GM21390 (cell line): ENCODE data around the gene PSME3IP1.
"Not testable (repeated sequence)": the region's sequence is repeated elsewhere in the genome, so short reads cannot be mapped to it uniquely, and the experiment has no call there.

Source experiments
- ATAC-seq: cut with Tn5 transposase; IDR thresholded peaks from one replicate; pipeline ENCODE4 v1.9.1; 2021; ENCODE audit not compliant: unreplicated experiment

PSME3IP1 gene

DNA sequence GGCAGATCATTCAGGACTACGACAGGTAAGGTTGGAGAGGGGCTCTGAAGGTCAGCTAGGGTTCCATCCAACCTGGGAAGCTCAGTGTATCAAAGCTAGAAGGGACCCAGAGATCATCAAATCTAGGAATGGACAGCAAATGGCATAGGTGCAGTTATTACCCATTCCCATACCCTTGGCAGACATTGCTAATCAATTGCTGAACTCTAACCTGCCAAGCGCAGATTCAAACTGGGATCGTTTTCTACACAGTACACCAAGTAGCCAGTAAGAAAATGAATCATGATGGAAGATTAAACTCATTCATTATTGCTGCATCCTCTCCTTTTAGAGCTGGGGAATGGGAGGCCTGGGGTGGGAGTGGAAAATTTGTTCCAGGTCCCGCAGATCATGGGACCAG is 59.9 kb downstream of the PSME3IP1 start:
- no peak for ATAC-seq

DNA sequence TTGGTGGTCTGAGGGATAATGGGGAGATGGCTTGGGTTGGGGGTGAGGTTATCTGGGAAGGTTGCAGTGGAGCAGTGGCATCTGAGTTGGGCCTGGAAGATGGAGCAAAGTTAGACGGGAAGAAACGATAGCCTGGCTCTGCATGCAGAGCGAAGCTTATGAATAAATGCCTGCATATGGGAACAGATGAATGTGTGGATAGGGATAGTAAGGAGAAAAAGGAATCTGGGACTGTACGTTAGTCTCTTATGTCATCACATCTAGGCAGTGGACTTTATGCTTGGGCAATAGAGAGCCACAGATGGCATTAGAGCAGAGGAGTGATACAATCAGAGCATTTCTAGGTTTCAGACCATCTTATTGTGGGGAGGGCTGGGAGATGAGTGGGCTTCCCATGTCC is 60.5 kb downstream of the PSME3IP1 start:
- ATAC-seq = no peak

DNA sequence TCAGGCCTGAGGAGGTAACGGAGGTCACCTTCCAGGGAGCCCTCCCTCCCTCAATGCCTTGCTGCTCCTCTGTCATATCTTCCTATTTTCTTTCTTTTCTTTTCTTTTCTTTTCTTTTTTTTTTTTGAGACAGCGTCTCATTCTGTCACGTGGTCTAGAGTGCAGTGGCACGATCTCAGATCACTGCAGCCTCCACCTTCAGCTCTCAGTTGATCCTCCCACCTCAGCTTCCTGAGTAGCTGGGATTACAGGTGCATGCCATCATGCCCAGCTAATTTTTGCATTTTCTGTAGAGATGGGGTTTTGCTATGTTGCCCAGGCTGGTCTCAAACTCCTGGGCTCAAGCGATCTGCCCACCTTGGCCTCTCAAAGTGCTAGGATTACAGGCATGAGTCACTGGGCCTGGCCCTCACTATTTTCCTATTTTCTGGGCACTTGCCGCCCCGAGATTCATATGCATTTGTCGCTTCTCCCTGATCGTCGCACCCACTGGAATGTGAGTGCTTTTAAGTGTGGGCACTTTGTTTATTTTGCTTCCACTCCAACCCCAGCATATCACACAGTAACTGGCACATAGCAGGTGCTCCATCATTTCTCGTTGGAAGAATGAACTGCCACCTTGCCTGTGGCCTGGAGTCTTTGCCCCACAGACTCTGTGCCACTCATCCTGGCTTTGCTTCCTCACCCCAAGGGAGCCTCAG is 61.7 kb downstream of the PSME3IP1 start:
- no peak for ATAC-seq

DNA sequence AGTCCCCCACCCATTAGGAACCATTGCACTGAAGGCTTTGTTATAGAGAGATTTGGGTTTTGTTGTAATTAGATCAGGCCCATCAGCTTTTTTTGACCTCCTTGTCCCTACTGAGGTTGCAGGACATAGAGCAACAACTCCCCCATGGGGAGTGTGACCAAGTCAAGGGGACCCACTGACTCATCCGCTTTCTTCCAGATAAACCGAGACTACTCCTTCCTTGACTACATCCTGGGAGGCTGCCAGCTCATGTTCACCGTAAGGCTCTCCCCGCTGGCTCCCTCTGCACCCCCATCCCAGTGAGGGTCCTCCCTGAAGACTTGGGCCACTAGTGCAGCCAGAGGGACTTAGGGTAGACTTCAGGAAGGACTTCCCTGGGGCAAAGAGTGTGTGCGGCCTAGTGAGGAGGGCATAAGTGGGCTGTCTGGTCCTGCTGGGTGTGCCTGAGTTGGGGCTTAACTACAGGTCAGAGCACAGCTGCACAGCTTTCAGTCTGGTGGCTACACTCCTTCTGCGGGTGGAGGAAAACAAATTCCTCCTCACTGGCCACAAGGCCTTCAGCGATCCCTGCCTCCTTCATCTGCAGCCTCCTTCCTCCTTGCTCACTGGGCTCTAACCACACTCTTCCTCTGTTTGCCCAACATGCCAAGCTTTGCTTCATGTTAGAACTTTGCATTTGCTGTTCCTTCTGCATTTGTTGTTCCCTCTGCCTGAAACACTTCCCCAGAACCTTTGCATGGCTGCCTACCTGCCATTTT is 62.4 kb downstream of the PSME3IP1 start:
- ATAC-seq = no peak

DNA sequence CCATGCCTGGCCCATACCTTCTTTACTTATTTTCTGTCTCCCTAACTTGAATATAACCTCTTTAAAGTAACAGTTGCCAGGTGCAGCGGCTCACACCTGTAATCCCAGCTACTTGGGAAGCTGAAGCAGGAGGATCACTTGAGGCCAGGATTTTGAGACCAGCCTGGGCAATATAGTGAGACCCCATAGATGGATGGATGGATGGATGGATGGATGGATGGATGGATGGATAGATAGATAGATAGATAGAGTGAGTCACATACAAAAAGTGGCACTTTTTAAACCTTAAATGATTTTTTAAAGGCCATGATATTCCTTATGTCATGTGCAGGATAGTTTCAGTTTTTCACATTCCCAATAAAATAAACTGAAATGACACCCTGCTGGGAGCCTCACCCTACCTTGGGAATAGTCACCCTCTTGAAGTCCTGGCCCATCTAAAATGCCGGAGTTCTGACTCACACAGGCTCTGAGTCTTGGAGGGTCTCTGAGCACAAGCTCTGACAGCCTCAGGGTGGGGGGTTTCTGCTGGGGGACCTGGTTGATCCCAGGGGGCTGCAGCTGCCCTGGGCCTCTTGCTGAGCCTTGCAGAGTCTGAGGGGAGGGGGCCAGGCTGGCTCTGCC is 67.3 kb downstream of the PSME3IP1 start:
- ATAC-seq = no peak

DNA sequence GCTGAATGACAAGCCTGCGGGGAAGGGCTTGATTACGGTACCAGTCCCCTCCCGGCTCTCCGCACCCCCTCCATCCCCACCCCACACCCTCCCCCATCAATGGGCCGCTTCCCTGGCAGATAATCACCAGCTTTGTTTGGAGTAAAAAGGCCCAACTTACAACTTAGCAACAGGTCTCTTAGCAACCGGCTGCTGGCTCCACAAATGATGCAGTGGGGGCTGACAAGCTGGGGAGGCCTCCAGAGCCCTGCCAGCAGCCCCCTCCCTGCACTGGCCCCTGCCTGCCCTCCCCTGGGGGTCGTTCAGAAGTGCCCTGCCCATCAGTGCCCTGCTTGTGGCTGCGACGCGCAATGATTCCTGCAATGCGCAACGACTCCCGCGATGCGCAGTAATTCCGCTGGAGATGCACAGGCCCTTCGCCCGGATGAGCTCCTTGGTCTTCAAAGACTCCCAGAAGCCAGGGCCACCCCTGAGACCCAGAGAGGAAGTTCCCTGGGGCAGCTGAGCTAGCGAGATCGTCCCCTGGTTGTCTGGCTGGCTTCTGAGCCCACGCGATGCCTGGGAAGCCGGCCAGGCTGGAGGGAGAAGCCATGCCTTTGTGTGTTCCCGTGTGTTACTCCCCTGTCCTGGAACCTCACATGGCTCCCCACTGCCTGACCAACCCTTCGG is 70.2 kb downstream of the PSME3IP1 start:
- ATAC-seq = no peak

DNA sequence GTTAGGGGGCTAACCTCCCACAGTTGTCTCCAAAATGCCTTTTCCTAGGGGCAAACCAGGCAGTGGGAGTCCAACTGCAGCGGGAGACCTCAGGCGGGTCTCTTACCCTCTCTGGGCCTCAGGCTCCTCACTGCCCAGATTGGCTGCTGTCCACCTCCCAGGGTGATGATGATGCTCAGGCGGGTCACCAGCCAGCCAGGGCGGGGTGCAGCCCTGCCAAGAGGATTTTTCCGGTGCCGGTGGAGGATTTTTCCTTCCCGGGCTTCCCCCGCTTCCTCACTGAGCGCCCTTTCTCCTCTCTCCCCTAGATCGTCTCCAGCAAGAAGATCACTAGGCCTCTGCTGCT is 70.7 kb downstream of the PSME3IP1 start:
- no peak for ATAC-seq

DNA sequence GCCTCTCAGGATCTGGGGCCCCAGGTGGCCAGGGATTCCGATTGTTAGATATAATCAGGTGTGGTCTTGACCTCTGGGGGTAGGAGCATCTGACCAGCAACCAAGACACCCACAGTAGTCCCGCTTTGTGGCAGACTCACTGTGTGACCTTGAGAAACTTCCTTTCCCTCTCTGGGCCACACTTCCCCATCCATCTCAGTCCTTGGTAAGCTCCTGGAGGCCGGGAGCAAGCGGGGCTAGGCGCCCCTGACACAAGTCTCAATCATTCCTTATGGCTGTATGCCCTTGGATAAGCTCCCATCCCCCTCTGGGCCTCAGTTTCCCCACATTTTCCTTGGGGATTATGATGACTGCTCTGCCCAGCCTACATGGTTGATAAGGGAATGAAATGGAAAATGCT is 72.2 kb downstream of the PSME3IP1 start:
- no peak for ATAC-seq

DNA sequence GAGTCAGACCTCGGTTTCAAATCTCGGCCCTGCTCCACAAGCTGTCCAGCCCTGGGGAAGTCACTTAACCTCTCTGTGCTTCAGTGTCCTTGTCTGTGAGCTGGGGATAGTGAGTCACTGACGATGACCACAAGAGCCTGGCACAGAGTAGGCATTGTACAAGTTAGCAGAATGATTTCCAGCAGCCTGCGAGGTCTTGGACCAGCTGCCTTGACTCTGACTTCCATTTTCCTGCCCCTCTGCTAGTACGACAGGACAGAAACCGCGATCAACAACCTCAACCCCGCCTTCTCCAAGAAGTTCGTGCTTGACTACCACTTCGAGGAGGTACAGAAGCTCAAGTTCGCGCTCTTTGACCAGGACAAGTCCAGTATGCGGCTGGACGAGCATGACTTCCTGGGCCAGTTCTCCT is 72.8 kb downstream of the PSME3IP1 start:
- ATAC-seq = no peak

DNA sequence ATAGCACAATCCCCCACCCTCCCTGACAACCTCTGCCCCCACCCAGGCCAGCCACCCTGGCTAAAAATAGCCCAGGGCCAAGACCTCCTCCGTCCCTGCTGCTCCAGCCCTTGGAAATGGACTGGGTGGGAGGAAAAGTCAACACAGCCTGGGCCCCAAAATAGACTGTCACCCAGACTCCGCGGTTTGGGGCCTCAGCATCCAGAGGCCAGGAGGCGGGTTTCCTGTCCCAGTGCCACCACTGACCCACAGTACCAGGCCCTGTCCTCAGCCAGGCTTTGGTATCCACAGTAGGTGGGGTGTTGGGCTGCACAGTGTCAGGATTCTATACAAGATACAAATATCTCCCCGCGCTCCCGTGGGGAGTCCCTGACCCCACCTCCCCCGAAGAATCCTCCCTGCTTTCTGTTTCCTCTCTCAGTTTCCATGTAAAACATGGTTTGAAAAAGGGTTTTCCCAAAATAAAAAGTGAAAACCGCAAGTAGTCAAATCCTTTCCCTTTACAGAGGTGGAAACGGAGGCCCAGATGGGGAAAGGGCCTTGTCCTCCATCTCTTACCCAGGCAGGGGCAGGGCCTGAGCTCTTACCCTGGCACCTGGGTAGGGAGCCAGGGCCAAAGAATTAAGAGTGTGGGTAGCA is 73.3 kb downstream of the PSME3IP1 start:
- no peak for ATAC-seq

DNA sequence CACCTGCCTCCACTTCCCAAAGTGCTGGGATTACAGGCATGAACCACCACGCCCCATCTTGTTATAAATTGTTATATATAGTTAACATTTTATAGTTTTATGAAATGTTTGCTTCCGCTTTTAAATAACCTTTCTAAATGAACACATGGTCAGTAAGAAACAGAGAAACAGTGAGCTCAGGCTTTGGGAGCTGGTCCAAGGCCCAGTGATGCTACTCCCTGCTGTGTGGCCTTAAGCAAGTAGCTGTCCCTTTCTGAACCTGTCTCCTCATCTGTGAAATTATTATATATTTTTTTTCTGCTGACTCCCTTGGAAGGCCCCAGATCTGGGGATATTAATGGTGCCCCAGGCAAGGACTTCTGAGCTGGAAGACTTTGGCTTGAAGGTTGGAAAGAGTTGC is 74.4 kb downstream of the PSME3IP1 start:
- no peak for ATAC-seq

DNA sequence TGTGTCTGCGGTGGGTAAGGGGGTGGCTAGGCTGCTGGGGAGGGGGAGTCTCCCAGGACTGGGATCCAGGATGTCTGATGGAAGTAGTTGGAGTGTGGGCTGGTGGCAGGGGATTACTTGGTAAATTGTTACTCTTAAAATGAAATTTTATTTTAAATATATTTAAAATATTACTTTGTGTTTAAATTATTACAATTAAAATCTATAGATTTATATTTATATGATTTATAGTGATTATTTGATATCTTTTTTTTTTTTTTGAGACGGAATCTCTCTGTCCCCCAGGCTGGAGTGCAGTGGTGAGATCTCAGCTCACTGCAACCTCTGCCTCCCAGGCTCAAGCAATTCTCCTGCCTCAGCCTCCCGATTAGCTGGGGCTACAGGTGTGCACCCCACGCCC is 74.9 kb downstream of the PSME3IP1 start:
- ATAC-seq = no peak

DNA sequence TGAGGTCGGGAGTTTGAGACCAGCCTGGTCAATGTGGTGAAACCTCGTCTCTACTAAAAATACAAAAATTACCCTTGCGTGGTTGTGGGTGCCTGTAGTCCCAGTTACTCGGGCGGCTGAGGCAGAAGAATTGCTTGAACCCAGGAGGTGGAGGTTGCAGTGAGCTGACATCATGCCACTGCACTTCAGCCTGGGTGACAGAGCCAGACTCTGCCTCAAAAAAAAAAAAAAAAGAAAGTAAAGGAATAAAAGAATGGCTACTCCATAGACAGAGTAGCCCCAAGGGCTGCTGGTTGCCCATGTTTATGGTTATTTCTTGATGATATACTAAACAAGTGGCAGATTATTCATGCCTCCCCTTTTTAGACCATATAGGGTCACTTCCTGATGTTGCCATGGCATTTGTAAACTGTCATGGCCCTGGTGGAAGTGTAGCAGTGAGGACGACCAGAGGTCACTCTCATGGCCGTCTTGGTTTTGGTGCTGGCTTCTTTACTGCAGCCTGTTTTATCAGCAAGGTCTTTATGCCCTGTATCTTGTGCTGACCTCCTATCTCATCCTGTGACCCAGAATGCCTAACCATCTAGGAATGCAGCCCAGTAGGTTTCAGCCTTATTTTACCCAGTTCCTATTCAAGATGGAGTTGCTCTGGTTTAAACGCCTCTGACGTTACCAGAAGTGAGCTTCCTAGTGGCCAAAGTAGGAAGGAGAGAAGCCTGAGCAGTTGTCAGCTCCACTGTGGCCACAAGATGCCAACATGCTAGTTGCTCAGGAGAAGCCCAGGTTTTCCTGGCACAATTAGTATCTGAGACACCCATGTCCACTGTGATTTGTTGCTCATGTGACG is 76.4 kb downstream of the PSME3IP1 start:
- not testable (repeated sequence) for ATAC-seq

DNA sequence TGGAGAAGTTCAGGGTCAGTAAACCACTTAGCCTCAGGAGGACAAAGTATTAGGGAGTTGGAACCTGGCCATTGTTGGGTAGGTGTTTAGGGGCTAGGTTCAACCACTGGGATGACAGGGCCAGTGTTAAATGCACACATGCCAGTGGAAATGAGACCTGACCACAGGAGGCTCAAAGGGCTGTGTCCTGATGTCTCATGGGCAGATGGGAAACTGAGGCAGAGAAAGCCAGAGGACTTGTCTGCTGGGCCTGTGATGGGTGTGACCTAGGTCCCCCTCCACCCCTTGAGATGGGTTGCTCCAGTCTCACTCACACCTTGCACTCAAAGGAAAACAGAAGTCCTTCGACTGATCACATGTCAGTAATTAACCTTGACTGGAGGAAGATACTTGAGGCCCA is 77.4 kb downstream of the PSME3IP1 start:
- no peak for ATAC-seq

DNA sequence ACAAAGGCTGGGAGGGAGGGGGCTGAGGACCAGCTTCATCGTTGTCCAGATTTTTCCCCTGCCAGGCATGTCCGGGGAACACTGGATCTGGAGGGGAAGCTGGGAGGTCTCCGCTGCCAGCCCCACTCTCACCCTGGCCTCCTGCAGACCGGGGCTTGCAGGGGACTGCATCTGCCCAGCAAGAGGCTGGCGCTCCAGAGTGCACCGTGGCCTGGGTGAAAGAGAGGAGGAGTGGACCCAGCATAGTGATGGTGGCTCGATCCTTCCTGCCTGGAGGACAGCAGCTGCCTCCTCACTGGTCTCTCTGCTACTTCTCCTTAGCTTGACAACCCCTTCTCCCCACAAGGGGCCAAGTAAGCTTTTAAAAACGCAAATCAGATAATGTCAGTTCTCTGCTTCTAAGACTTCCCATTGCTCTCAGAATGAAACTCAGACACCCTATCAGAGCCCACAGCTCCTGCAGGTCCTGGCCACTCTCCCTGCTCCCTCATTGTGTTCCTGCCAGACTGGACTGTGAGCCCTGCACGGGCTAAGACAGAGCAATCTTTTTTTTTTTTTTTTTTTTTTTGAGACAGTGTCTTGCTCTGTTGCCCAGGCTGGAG is 78.4 kb downstream of the PSME3IP1 start:
- ATAC-seq = no peak

DNA sequence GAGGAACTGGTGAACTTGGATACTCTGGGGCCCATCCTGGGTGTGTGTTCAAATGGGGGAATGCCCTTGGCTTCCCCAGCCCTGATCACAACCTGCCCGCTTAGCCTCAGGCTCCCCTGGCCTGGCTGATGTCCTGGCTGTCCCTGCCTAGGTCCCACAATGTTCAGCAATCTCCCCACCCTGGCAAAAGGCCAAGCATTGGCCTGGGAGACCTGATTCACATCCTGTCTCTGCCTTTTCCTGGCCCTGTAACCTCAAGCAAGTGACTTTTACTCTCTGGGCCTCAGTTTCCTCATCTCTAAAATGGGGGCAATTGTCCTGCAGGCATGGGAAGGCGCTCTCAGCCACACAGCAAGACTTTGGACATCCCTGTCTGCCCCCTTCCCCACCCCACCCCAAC is 79.1 kb downstream of the PSME3IP1 start:
- no peak for ATAC-seq

DNA sequence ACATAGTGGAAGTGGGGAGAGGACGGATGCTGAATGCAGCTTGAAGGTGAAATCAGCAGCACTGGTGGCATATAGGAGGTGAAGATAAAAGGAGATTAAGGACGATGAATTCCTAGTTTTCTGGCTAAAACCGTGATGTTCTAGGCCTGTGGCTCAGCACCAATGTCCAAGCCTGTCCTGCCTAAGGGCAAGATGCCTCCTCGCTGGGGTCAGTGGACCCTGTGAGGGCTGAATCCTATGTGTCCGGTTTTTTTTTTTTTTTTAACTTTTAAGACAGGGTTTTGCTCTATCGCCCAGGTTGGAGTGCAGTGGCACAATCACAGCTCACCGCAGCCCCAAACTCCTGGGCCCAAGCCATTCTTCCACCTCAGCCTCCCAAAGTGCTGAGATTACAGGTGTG is 80.7 kb downstream of the PSME3IP1 start:
- ATAC-seq = no peak

DNA sequence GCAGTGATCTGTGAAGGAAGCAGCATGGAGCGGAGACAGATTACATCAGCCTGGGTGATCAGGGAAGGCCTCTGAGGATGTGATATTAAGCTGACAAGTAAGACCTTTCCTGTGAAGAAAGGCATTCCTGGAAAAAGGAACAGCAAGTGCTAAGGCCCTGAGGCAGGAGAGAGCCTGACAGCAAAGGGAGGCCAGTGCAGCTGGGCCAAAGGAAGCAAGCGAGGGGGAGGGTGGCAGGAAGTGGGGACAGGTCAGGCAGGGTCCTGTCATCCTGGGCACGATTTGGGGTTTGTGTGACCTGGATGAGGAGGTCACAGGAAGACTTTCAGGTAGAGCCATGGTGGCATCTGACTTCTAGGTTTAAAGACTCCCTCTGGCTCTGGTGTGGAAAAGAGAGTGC is 81.1 kb downstream of the PSME3IP1 start:
- ATAC-seq = no peak

DNA sequence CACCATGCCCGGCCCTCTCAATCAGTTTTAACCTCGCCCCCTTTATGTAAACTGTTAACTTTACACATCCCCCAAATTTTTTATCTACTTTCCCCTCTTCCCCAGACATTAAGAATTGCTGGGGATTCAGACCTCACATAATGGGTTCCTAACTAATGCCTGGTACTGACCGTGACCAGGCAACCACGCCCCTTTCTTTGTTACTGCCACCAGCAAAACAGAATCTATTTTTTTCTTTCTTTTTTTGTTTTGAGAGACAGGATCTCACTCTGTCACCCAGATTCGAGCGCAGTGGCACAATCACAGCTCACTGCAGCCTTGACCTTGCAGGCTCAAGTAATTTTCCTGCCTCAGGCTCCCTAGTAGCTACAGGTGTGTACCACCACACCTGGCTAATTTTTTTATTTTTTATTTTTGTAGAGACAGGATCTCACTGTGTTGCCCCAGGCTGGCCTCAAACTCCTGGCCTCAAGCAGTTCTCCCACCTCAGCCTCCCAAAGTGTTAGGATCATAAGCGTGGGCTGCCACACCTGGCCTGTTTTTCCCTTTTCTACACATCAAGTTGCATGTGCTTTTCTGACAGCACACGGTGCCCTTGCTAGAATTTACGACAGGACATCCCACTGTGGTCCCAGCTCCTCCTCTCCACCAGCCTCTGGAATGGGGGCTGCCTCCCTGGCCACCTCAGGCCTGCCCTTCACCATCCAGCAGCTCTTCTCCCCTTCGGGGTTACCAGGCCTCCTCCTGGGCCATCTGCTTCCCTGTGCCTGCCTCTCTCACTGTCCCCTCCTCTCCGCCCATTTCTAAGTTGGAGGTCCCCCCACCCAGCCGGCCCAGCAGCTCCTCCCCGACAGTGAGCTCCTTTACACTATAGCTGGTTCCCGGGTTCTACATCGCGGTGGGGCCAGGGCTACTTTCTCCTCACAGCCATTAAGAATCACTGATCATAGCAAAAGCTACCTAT is 82.7 kb downstream of the PSME3IP1 start:
- ATAC-seq = no peak
